ENCODE measurements around the gene RAD51B.

DNA sequence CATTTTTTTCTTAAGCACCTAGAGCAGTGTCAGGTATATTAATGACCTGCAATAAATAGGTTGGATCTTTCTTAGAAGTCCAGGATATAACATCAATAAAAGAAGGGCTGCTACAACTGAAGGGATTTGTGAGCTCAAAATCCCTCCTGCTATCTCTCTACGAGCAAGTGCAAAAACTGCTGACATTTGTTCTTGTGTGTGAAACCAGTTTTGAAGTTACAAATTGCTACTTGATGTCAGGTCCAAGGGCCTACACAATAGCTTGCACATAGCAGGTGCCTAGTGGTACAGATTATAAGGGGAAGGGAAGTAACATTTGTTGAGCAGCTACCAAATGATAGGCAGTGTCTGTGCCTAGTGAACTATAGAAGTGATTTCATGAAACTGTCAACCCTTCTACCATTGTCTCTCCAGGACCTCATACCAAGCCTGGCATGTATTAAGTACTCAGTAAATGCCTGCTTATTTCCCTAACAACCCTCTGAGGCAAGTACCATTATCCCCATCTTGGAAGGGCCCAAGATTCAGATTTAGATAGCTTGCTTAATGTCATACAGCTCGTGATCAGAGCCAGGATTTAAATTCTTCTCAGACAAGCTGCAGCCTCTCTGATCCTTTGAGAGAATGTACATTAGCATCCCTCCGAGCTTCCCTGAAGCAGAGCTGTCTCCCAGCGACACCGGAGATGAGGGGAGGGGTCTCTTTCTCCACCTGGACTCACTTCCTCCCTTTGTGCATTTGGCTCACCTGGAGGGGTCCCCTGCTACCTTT lies 673.0 kb downstream of the RAD51B start:
- no peak for TF ChIP-seq SUZ12 (IDR thresholded peaks at IDR 0.05; ENCODE audit: extremely low read depth, insufficient read depth, insufficient read length)
- TF ChIP-seq YY1 (IDR thresholded peaks at IDR 0.05; ENCODE audit: insufficient read depth, insufficient read length), result no peak
- no peak for TF ChIP-seq ZNF274 (IDR thresholded peaks at IDR 0.05; ENCODE audit: low read depth, low read length)
